Activated CD4-positive, CD25-positive, alpha-beta regulatory T cell treated with anti-CD3 and anti-CD28 coated beads, Interleukin-2, amount 50 U/mL, for 16 hours (primary cell): Measurements from ENCODE around the gene TFEB.
A peak's percentile ranks its signal among the peaks of the same experiment; 100 is the strongest.

Experiments
- DNase-seq: peaks from one replicate; pipeline ENCODE4 v3.0.0-alpha.2; 2020; ENCODE audit warnings: low read depth, low spot score

TFEB gene

GRCh38 chr6:41739041-41739440 lies 3.6 kb upstream of the TFEB start:
- no peak for DNase-seq

- DNase-seq = no peak
Measured at GRCh38 chr6:41737591-41738130, 2.3 kb upstream of the TFEB start.

GRCh38 chr6:41736800-41737555 lies 1.6 kb upstream of the TFEB start:
- no peak for DNase-seq

- no peak for DNase-seq
Measured at GRCh38 chr6:41736186-41736733, 852 bp upstream of the TFEB start.

- DNase-seq = peak; percentile 40
Measured at GRCh38 chr6:41734666-41735426, 562 bp downstream of the TFEB start.

- peak; percentile 28 for DNase-seq
Measured at GRCh38 chr6:41733707-41734665, 1.4 kb downstream of the TFEB start.

- DNase-seq = no peak
Measured at GRCh38 chr6:41733360-41733706, 2.1 kb downstream of the TFEB start.

- DNase-seq = no peak
Measured at GRCh38 chr6:41732591-41733359, 2.6 kb downstream of the TFEB start.

GRCh38 chr6:41732149-41732548 lies 3.3 kb downstream of the TFEB start:
- no peak for DNase-seq

- no peak for DNase-seq
Measured at GRCh38 chr6:41731561-41732086, 3.8 kb downstream of the TFEB start.

- no peak for DNase-seq
Measured at GRCh38 chr6:41730531-41731436, 4.6 kb downstream of the TFEB start.

GRCh38 chr6:41729624-41730023 lies 5.8 kb downstream of the TFEB start:
- DNase-seq = no peak

GRCh38 chr6:41728954-41729353 lies 6.5 kb downstream of the TFEB start:
- no peak for DNase-seq

- no peak for DNase-seq
Measured at GRCh38 chr6:41728073-41728936, 7.1 kb downstream of the TFEB start.

GRCh38 chr6:41727705-41728072 lies 7.7 kb downstream of the TFEB start:
- DNase-seq = no peak

GRCh38 chr6:41726876-41727275 lies 8.5 kb downstream of the TFEB start:
- no peak for DNase-seq

- DNase-seq = no peak
Measured at GRCh38 chr6:41724586-41725501, 10.6 kb downstream of the TFEB start.

- DNase-seq = no peak
Measured at GRCh38 chr6:41724228-41724580, 11.2 kb downstream of the TFEB start.
